GM19328 (cell line): ENCODE measurements around the gene IGF2R.
"Not testable (repeated sequence)": the region's sequence is repeated elsewhere in the genome, so short reads cannot be mapped to it uniquely, and the experiment has no call there.

ENCODE experiments used
- ATAC-seq: cut with Tn5 transposase; IDR thresholded peaks from one replicate; pipeline ENCODE4 v1.9.1; 2021; ENCODE audit warnings: mild to moderate bottlenecking, moderate library complexity; ENCODE audit not compliant: unreplicated experiment

The IGF2R gene

GRCh38 chr6:160092176-160092575, 123.3 kb downstream of the IGF2R start:
- ATAC-seq: not testable (repeated sequence)

GRCh38 chr6:160092602-160093001, 123.7 kb downstream of the IGF2R start:
- no peak for ATAC-seq

- no peak for ATAC-seq
Measured at GRCh38 chr6:160093061-160093460, 124.2 kb downstream of the IGF2R start.

GRCh38 chr6:160093946-160094345, 125.1 kb downstream of the IGF2R start:
- ATAC-seq: no peak

- no peak for ATAC-seq
Measured at GRCh38 chr6:160095146-160095845, 126.4 kb downstream of the IGF2R start.

- no peak for ATAC-seq
Measured at GRCh38 chr6:160101277-160102205, 132.7 kb downstream of the IGF2R start.

- ATAC-seq: no peak
Measured at GRCh38 chr6:160102399-160102798, 133.5 kb downstream of the IGF2R start.

GRCh38 chr6:160102956-160103824, 134.3 kb downstream of the IGF2R start:
- ATAC-seq: no peak

GRCh38 chr6:160103825-160104100, 134.9 kb downstream of the IGF2R start:
- ATAC-seq: no peak

- no peak for ATAC-seq
Measured at GRCh38 chr6:160104821-160105517, 136.1 kb downstream of the IGF2R start.

- no peak for ATAC-seq
Measured at GRCh38 chr6:160106010-160106409, 137.1 kb downstream of the IGF2R start.

- no peak for ATAC-seq
Measured at GRCh38 chr6:160106701-160107100, 137.8 kb downstream of the IGF2R start.

GRCh38 chr6:160108077-160108476, 139.2 kb downstream of the IGF2R start:
- ATAC-seq: no peak

- ATAC-seq: no peak
Measured at GRCh38 chr6:160110586-160111123, 141.8 kb downstream of the IGF2R start.

GRCh38 chr6:160111806-160112205, 142.9 kb downstream of the IGF2R start:
- no peak for ATAC-seq

GRCh38 chr6:160112628-160113299, 143.9 kb downstream of the IGF2R start:
- ATAC-seq: no peak

- ATAC-seq: not testable (repeated sequence)
Measured at GRCh38 chr6:160114536-160114935, 145.7 kb downstream of the IGF2R start.

- ATAC-seq: no peak
Measured at GRCh38 chr6:160115421-160115820, 146.5 kb downstream of the IGF2R start.

GRCh38 chr6:160116411-160116810, 147.5 kb downstream of the IGF2R start:
- ATAC-seq: no peak

GRCh38 chr6:160117137-160117536, 148.3 kb downstream of the IGF2R start:
- no peak for ATAC-seq
